HEK293T (cell line): Measurements from ENCODE around the gene FBXO15.

Experiments
- CTCF ChIA-PET: fragments of 350-600 bp; formaldehyde crosslinking; extraction: SDS; loops from one replicate; lab custom pipeline; 2021; ENCODE audit warnings: antibody characterized with exemption, inconsistent platforms; lab: Yijun Ruan, JAX
- POLR2A ChIA-PET: fragments of 350-600 bp; formaldehyde crosslinking; extraction: SDS; loops from one replicate; lab custom pipeline; 2020; ENCODE audit warnings: antibody characterized with exemption, inconsistent platforms; lab: Yijun Ruan, JAX
- DNase-seq: peaks from one replicate; pipeline ENCODE4 v3.0.0; 2012; ENCODE audit warnings: mixed read lengths; ENCODE audit errors: extremely low spot score
- ARNT ChIP-seq: fragments of 450-650 bp; IDR thresholded peaks from 2 replicates; pipeline ENCODE4 v1.6.1; 2017; ENCODE audit warnings: mild to moderate bottlenecking
- BHLHE40 ChIP-seq: fragments of 450-650 bp; IDR thresholded peaks from 2 replicates; pipeline ENCODE4 v1.6.1; 2016; ENCODE audit warnings: mild to moderate bottlenecking, moderate library complexity, borderline replicate concordance
- CTBP1 ChIP-seq: fragments of 450-650 bp; IDR thresholded peaks from 2 replicates; pipeline ENCODE4 v1.6.1; 2016; ENCODE audit warnings: borderline replicate concordance
- ELF4 ChIP-seq: fragments of 450-650 bp; IDR thresholded peaks from 2 replicates; pipeline ENCODE4 v1.6.1; 2017; ENCODE audit warnings: antibody characterized with exemption
- FOXA1 ChIP-seq: fragments of 450-650 bp; IDR thresholded peaks from 2 replicates; pipeline ENCODE4 v1.6.1; 2016; ENCODE audit warnings: mild to moderate bottlenecking
- FOXK2 ChIP-seq: fragments of 450-650 bp; IDR thresholded peaks from 2 replicates; pipeline ENCODE4 v1.6.1; 2016; ENCODE audit warnings: mild to moderate bottlenecking
- FOXM1 ChIP-seq: fragments of 450-650 bp; IDR thresholded peaks from 2 replicates; pipeline ENCODE4 v1.6.1; 2017; ENCODE audit warnings: mild to moderate bottlenecking, borderline replicate concordance
- HDGF ChIP-seq: fragments of 450-650 bp; IDR thresholded peaks from 2 replicates; pipeline ENCODE4 v1.6.1; 2017; ENCODE audit warnings: antibody characterized with exemption, borderline replicate concordance
- L3MBTL2 ChIP-seq: fragments of 450-650 bp; conservative IDR thresholded peaks from 2 replicates; pipeline ENCODE4 v1.6.1; 2016; ENCODE audit warnings: mild to moderate bottlenecking
- LEF1 ChIP-seq: fragments of 450-650 bp; IDR thresholded peaks from 2 replicates; pipeline ENCODE4 v1.6.1; 2017; ENCODE audit warnings: mild to moderate bottlenecking, borderline replicate concordance
- NFRKB ChIP-seq: fragments of 450-650 bp; IDR thresholded peaks from 2 replicates; pipeline ENCODE4 v1.6.1; 2016; ENCODE audit warnings: mild to moderate bottlenecking, moderate library complexity
- PKNOX1 ChIP-seq: fragments of 450-650 bp; IDR thresholded peaks from 2 replicates; pipeline ENCODE4 v1.6.1; 2016
- SP1 ChIP-seq: fragments of 450-650 bp; IDR thresholded peaks from 2 replicates; pipeline ENCODE4 v1.6.1; 2017
- SUZ12 ChIP-seq: fragments of 450-650 bp; IDR thresholded peaks from 2 replicates; pipeline ENCODE4 v1.6.1; 2016; ENCODE audit warnings: mild to moderate bottlenecking
- TARDBP ChIP-seq: fragments of 450-650 bp; IDR thresholded peaks from 2 replicates; pipeline ENCODE4 v1.6.1; 2016
- ZNF384 ChIP-seq: fragments of 450-650 bp; IDR thresholded peaks from 2 replicates; pipeline ENCODE4 v1.6.1; 2016

FBXO15 gene

GRCh38 chr18:74139888-74140287 is 7.7 kb downstream of the FBXO15 start:
- DNase-seq: no peak
- POLR2A ChIA-PET: no interaction called here
- TF ChIP-seq FOXK2: no peak
- no peak for TF ChIP-seq ELF4
- TF ChIP-seq PKNOX1: no peak
- TF ChIP-seq SP1: no peak
- no peak for TF ChIP-seq LEF1
- TF ChIP-seq FOXM1: no peak
- TF ChIP-seq L3MBTL2: no peak
- no peak for TF ChIP-seq NFRKB
- no peak for TF ChIP-seq TARDBP
- TF ChIP-seq HDGF: no peak
- no peak for TF ChIP-seq FOXA1
- no peak for TF ChIP-seq BHLHE40
- CTCF ChIA-PET: no interaction called here

- no peak for DNase-seq
- TF ChIP-seq SP1: no peak
- TF ChIP-seq LEF1: no peak
- no peak for TF ChIP-seq BHLHE40
- no peak for TF ChIP-seq FOXM1
- TF ChIP-seq CTBP1: no peak
- no peak for TF ChIP-seq PKNOX1
- TF ChIP-seq SUZ12: no peak
- no peak for TF ChIP-seq ELF4
- TF ChIP-seq ARNT: no peak
- TF ChIP-seq L3MBTL2: no peak
- TF ChIP-seq TARDBP: no peak
- TF ChIP-seq NFRKB: no peak
- TF ChIP-seq HDGF: no peak
- no peak for TF ChIP-seq ZNF384
- no peak for TF ChIP-seq FOXK2
- no peak for TF ChIP-seq FOXA1
- ChIA-PET POLR2A (no interaction called here), CTCF (no interaction called here)
These were observed 8.2 kb downstream of the FBXO15 start for GRCh38 chr18:74139411-74139810.

GRCh38 chr18:74137920-74138538 is 9.6 kb downstream of the FBXO15 start:
- TF ChIP-seq PKNOX1 (no peak), HDGF (no peak), BHLHE40 (no peak), ELF4 (no peak), FOXM1 (no peak), SP1 (no peak), ZNF384 (no peak), FOXK2 (no peak), LEF1 (no peak), SUZ12 (no peak), FOXA1 (no peak), L3MBTL2 (no peak), NFRKB (no peak), CTBP1 (no peak), ARNT (no peak), TARDBP (no peak)
- CTCF ChIA-PET: no interaction called here
- DNase-seq: no peak
- POLR2A ChIA-PET: no interaction called here

GRCh38 chr18:74132201-74132600 is 15.4 kb downstream of the FBXO15 start:
- no peak for DNase-seq
- CTCF ChIA-PET: no interaction called here
- TF ChIP-seq NFRKB: no peak
- no peak for TF ChIP-seq ARNT
- TF ChIP-seq FOXA1: no peak
- TF ChIP-seq FOXM1: no peak
- TF ChIP-seq LEF1: no peak
- TF ChIP-seq FOXK2: no peak
- TF ChIP-seq L3MBTL2: no peak
- POLR2A ChIA-PET: no interaction called here

- no peak for DNase-seq
- CTCF ChIA-PET: no interaction called here
- POLR2A ChIA-PET: no interaction called here
- TF ChIP-seq ARNT: no peak
- TF ChIP-seq ZNF384: no peak
- TF ChIP-seq CTBP1: no peak
- TF ChIP-seq SUZ12: no peak
- TF ChIP-seq SP1: no peak
These were observed 16.5 kb downstream of the FBXO15 start for GRCh38 chr18:74131124-74131523.

GRCh38 chr18:74128159-74128558 is 19.5 kb downstream of the FBXO15 start:
- TF ChIP-seq FOXM1 (no peak), L3MBTL2 (no peak), NFRKB (no peak), FOXA1 (no peak), LEF1 (no peak), CTBP1 (no peak), TARDBP (no peak), ARNT (no peak), BHLHE40 (no peak), PKNOX1 (no peak), HDGF (no peak), SUZ12 (no peak), SP1 (no peak), ELF4 (no peak), ZNF384 (no peak), FOXK2 (no peak)
- no peak for DNase-seq
- CTCF ChIA-PET: no interaction called here

More at GRCh38 chr18:74128159-74128558, 19.5 kb downstream of the FBXO15 start:
- POLR2A ChIA-PET: no interaction called here
